NCI-H345 treated with DMSO at 0.1 percent for 48 hours (cell line): Measurements from ENCODE around the gene FAAP100.
A peak's percentile ranks its signal among the peaks of the same experiment; 100 is the strongest.

ENCODE experiments used
- DNase-seq: peaks from one replicate; lab custom pipeline; 2025; ENCODE audit not compliant: unreplicated experiment; lab: John Stamatoyannopoulos, UW

Gene FAAP100

GRCh38 chr17:81526662-81527571 lies 25.2 kb downstream of the FAAP100 start:
- no peak for DNase-seq

DNA sequence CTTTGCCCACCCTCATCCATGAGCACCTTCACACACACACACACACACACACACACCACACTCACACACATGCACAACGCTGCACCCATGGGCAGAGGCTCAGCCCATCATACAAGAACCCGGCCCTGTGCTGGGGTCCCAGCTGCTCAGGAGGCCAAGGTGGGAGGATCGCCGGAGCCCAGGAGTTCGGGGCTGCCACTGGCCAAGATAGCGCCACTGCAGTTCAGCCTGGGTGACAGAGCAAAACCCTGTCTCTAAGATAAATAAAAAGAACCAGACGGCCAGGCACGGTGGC lies 27.3 kb downstream of the FAAP100 start:
- DNase-seq, result no peak

DNA sequence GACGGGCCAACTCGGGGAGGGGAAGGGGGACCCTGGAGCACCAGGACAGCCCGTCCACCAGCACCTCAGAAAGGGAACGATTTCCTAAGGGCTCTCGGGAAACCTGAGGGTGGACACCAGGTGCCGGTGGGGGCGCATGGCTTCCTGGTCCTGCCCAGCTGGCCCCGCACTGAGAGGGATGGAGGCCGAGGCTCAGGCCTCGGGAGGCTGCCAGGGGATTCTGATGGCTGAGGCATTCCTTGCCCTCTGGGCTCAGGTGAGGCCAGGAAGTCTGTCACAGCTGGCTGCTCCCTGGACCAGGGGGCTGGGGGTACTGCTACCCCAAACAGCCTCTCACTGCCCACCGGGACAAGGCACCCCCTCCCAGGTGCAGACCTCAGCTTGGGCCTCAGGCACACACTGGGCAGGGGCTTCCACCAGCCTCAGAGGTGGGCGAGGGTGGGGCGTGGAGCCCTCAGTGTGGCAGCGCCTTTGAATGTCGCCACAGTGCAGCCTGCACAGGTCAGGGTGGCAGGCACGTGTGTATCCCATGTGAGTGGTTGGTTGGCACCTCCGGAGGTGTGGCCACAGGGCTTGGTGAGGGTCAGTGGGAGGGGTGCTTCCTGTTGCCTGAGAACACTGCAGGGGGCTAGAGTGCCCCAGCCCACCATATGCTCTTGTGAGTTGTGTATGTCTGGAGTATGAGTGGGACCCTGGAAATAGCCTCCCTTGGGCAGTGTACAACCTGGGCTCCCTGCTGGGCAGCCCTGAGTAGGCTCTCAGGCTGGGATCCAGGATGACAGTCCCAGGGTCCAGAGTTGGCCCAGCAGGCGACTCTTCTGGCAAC lies 27.9 kb downstream of the FAAP100 start:
- no peak for DNase-seq

GRCh38 chr17:81523402-81524038 lies 28.6 kb downstream of the FAAP100 start:
- DNase-seq, result peak; percentile 42

GRCh38 chr17:81522491-81523401 lies 29.4 kb downstream of the FAAP100 start:
- no peak for DNase-seq

- DNase-seq, result no peak
These were observed 31.9 kb downstream of the FAAP100 start for GRCh38 chr17:81520021-81520901.

GRCh38 chr17:81519284-81520020 lies 32.7 kb downstream of the FAAP100 start:
- DNase-seq, result peak; percentile 47

GRCh38 chr17:81518785-81519283 lies 33.3 kb downstream of the FAAP100 start:
- DNase-seq, result no peak

GRCh38 chr17:81518113-81518784 lies 33.9 kb downstream of the FAAP100 start:
- no peak for DNase-seq

GRCh38 chr17:81517339-81518112 lies 34.6 kb downstream of the FAAP100 start:
- no peak for DNase-seq

DNA sequence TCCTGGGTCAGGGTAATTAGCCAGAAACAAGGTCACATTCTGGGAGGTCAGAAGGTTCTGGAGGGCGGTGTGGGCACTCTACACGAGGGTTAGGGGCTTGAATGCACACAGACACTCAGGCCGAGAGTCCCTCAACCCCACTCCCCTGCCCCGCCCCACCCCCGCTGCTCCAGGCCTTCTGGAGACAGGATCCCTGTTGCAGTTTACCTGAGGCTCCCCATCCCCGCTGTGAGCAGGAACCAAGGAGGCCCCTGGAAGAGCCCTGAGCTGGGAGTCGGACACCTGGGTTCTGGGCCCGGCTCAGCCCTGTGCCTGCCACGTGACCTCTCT lies 35.2 kb downstream of the FAAP100 start:
- DNase-seq, result no peak

DNA sequence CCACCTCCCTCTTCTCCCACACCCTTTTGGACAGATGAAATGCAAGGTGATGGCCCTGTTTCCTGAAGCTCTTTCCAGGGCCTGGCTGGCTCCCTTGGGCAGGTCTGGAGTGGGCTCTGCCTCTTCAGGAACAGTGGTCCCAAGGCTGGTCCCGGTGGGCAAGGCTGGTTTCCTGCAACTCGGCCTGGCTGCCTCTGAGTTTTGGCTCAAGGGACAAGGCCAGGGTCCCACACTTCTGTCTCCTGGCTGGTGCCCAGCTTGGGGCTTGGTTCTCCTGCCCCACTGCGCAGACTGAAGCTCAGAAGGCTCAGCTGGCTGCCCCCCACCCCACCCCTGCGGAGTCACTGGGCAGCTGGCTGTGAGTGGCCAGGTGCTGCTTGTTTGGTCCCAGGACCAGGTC lies 35.7 kb downstream of the FAAP100 start:
- DNase-seq, result no peak

- DNase-seq, result no peak
These were observed 36.6 kb downstream of the FAAP100 start for GRCh38 chr17:81515530-81516041.

DNA sequence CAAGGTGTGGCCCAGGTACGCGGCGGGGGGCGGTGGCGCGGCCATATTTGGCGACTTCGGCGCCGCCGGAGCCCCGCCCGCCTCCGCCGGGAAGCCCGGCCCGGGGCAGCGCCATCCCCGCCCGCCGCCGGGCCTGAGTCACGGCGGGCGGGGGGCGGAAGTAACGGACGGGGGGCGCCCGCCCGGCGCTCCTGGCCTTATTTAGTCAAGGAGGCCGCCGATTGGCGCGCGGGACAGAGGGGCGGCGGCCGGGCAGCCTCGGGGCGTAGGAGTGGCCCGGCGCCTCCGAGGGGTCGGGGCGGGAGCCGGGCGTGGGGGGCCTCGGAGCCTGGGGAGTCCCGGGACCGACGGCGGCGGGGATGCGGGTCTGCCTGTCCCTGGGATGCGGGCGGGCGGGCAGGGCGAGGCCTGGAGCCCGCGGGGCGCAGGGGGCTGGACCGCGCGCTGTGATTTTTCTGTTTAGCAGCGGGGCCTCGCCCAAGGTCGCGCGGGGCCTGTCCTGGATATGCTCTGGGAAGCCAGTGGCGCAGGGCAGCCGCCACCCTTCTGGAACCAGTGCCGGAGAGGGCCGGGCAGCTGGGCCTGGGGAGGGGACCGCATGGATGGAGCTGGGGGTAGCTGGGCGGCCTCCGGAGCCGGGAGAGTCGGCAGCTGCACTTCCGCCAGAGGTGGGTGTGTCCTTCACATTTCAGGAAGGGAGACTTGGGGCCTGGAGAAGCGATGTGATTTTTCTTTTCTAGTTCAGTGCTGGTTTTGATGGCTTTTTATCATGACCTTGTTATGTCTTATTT lies 37.2 kb downstream of the FAAP100 start:
- DNase-seq, result peak; percentile 70

DNA sequence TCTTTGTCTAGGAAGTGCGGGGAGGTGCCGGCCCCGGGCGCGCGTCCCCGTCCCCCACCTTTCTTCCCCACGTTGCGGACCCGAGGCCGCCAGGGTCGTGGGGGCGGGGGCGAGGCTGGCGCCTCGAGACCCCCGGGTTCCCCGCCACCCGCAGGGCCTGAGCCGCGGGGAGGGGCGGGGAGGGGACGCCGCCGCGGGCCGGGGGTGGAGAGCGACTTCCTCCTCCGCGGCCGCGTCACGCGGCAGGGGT lies 37.7 kb downstream of the FAAP100 start:
- DNase-seq, result no peak

DNA sequence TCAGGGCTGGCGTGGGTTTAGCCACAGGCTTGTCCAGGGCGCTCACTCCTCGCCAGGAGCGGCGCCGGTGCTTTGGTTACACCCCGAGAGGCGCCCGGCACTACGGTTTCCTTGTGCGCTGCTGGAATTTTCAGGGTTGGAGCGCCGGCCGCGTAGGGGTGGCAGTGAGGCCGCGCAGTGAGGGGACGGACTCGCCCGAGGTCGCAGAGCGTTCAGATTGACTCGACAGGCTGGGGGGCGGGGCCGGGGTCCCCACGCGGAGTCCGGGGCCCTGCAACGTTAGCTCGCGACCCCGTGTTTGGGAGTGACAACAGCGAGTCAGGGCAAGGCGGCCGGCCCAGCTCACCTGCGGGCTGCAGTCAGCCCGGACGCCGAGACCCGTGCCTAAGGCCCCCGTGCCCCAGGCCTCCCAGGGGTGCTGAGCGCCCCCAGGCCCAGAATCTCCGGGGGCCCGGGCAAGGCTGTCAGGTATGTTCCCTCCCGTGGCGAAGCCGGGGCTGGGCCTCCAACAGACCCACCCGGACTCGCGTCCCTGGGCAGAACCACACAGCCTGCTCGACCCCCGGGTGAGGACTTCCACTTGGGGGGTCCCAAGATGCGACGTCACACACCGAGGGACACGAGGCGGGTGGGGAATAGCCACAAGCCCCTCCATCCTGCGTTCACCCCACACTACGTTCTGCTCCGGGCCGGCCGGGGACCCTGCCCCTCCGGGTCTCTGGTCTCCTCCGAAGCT lies 38.2 kb downstream of the FAAP100 start:
- peak; percentile 56 for DNase-seq
